Activated CD4-positive, alpha-beta T cell treated with anti-CD3 and anti-CD28 coated beads for 48 hours (primary cell): ENCODE results near the gene ZFP36L1.

Source experiments
- DNase-seq: peaks from one replicate; pipeline ENCODE4 v3.0.0-alpha.2; 2020

The ZFP36L1 gene, protein sequence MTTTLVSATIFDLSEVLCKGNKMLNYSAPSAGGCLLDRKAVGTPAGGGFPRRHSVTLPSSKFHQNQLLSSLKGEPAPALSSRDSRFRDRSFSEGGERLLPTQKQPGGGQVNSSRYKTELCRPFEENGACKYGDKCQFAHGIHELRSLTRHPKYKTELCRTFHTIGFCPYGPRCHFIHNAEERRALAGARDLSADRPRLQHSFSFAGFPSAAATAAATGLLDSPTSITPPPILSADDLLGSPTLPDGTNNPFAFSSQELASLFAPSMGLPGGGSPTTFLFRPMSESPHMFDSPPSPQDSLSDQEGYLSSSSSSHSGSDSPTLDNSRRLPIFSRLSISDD

DNA sequence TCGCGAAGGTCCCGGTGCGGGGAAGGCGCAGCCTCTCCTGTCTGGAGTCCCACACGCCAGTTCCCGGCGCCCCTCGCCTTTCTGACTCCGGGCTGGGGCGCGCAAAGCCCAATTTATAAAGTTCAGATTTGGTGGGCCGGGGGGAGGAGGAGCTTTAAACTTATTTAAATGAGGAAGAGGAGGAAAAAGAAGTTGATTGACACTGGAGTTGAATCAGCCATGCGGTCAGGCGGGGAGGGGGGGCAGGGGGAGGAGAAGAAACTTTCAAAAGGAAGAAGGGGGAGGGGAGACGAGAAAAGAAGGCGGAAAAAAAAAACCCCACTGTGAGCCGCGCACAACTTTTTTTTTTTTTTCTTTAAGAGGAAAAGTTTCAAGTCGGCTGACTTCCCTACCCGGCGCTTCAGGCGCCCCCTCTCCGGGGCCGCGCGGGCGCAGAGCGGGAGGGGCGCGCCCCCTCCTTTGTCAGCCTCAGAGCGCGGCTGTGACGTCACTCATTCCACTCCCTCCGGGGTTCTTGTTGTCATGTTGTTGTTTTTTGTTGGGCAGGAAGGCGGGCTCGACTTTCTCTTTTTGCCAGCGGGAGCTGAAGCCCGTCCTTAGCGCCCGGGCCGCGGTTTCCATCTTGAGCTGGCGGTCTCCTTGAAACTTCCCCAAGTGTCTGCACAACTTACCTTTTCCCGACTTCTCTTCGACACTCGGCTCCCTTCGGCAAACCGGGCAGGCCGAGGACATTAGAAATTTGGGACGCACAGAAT lies at the start of gene ZFP36L1:
Gene ZFP36L1, minus strand, starts transcription at position 89 of the 755 bp plus-strand sequence. CDS start 129 bp downstream, outside the sequence.
- DNase-seq, result peak; percentile 91

DNA sequence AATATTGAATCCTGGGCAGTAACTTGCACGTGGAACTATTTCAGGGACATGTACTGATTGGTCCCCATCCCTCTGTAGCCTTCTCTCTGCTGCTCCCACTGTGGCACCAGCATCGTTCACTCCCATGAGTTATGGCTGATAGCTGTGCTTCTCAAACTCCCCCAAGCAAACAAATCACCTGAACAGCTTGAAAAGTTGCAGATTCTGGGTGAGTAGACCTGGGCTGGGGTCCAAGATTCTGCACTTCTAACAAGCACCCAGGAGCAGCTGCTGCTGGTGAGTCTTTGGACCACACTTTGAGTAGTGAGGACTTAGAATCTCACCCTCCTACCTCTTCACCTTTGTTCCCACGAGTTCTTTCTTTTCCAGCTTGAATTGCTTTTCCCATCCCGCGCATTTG lies 49.4 kb upstream of the ZFP36L1 start:
- no peak for DNase-seq

DNA sequence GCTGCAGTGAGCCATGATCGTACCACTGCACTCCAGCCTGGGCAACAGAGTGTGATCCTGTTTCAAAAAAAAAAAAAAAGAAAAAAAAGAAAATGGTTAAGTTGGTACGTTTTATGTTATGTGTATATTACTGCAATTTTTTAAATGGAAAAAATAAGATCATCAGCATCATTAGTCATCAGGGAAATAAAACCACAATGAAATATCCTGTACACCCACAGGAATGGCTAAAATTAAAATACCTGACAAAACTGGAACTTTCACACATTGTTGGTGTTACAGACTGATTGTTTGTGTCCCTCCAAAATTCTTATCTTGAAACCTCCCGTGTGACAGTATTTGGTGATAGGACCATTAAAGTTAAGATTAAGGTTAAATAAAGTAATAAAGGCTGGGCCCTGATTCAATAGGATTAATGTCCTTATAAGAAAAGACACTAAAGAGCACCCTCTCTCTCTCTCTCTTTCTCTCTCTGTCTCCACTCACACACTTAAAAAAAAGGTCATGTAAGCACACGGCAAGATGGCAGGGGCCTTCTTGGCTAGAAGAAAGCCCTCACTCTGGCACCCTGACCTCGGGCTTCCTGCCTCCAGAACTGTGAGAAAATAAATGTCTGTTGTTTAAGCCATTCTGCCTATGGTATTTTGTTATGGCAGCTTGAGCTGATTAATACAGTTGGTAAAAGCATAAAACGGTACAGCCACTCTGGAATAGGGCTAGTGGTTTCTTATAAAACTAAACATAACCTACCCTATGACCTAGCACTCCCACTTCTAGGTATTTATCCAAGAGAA lies 48.3 kb upstream of the ZFP36L1 start:
- no peak for DNase-seq

DNA sequence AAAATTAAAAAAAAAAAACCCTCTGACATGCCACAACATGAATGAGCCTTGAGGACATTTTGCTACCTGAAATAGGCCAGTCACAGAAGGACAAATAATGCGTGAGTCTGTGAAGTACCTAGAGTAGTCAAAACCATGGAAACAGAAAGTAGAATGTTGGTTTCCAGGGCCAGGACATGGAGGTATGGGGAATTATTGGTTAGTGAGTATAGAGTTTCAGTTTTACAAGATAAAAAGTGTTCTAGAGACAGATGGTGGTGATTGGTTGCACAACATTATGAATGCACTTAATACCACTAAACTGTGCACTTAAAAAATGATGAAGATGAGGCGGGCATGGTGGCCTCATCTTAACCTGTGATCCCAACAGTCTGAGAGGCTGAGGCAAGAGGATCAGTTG lies 47.6 kb upstream of the ZFP36L1 start:
- DNase-seq, result no peak

DNA sequence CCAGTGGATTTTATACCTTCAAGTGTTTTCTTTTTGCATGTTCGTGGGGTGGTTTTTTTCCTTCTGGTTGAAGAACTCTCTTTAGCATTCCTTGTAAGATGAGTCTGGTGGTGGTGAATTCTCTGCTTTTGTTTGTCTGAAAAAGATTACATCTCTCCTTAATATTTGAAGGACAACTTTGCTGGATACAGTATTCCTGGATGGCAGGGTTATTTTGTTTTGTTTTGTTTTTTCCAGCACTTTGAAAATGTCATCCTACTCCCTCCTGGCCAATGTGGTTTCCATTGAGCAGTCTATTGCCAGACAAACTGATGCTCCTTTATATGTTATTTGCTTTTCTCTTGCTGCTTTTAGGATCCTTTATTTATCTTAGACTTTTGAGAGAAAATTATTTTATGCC lies 43.2 kb upstream of the ZFP36L1 start:
- no peak for DNase-seq

DNA sequence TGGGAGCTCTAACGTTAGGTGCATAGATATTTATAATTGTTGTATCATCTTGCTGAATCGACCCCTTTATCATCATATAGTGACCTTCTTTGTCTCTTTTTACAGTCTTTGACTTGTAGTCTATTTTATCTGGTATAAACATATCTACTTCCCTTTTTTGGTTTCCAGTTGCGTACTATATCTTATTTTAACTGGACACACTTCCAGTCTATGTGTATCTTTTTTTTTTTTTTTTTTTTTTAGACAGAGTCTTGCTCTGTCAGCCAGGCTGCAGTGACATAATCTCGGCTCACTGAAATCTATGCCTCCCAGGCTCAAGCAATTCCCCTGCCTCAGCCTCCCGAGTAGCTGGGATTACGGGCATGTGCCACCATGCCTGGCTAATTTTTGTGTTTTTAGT lies 41.9 kb upstream of the ZFP36L1 start:
- DNase-seq, result no peak

DNA sequence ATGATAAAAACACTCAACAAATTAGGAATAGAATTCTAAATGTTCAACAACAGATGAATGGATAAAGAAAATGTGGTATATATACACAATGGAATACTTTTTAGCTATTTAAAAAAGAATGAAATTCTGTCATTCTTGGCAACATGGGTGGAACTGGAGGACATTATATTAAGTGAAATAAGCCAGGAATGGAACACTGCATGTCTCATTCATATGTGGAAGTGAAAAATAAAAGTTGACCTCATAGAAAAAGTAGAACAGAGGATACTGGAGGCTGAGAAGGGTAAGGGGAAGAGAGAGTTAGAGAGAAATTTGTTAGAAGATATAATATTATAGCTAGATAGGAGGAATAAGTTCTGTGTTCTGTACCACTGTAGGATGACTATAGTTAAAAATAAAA lies 35.8 kb upstream of the ZFP36L1 start:
- no peak for DNase-seq

DNA sequence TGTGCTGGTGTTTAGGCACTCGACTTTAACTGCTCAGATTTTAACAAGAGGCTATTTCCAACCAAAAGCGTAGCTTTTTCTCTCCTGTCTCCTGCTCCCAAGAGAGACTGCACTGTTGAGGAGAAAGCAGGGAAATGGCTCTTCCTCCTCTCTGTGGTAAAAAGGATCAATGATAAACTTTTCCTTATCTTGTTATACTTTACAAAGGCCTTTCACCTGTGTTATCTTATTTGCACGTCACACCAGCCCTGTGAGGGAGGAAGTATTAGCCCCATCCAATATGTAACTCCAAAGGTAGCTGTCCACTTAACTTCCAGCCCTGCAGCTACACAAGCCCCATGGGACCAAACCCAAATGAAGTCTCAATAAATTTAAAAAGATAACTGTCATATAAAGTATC lies 32.9 kb upstream of the ZFP36L1 start:
- no peak for DNase-seq

DNA sequence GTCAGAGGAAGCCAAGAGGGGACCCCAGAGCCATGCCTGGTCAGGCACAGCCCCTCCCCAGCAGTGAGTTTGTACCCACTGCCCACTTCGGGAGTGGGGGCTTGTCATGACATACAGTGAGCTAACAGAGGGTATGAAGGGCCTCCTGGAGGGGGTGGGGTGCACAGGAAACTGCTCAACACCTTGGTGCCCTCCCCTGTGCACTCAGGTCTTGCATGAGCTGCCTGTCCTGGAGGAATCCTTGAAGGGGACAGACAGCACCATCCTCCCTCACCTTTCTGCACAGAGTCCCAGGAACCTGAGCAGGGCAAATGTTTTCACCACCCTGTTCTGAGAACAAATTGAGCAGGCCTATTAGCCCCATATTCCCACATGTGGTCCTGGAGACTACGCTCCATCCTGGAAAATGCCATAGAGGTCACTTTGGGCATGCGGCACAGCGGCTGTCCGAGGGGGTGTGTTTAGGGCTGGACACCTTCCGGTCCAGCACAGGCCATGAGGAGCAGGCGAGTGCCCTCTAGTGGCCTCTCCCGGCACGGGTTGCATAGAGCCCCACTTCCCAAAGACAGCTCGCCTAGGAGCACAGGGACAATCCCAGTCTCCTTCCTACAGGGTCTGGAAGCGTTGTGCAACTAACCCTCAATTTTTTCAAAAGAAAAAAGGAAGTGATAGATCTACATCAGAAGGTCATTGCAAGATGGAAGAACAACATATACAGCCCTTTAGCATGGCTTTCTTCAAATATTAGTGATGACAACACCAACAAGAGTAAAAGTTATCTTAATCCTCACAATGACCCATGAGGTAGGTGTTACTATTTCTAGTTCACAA lies 31.9 kb upstream of the ZFP36L1 start:
- DNase-seq, result peak; percentile 61

DNA sequence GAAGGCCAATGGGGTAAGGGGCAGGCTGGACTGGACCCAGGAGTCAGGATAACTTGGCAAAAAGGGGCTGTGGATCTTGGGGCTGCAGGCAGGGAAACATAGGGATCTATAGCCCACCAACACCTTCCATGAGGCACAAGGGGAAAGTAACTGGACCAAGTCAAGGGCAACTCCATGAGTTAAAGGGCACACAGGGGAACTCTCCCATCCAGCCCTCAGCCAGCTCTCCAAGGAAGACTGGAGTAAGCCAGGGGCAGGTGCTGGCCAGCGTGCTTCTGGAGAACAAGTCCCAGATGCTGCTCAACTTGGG lies 31.3 kb upstream of the ZFP36L1 start:
- no peak for DNase-seq

DNA sequence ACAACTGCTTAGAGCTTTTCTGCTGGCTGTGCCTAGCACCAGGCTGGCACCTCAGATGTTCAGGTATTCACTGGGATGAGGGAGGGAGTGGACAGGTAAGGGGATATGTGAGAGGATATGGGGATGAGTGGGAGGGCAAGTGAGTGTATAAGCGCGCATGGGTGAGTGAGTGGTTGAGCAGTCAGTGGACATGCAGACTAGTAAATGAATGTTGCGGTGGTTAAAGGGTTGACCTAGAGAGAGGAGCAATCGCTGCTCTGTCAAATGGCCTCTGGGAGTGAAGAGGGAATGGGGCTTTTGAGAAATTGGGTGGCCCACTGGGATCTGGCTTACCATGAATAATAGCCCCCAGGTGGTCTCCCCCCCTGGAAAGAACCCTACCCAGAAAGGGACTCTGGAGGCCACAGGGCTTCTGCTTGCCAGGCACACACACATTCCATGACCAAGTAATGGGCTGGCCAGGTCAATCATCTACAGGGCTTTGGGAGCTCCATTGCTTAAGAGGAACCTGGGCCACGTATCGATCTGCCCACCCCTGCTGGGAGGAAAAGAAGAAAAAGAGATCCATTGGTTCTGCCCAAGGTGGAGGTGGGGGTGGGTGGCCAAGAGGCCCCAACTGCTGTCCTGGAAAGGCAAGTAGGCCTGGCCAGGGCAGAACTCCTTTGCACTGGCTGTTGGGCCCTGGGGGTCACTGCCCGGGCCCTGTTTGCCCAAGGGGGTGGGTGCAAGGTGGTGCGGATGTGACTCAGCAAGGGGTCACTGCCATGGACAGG lies 30.8 kb upstream of the ZFP36L1 start:
- DNase-seq, result no peak

DNA sequence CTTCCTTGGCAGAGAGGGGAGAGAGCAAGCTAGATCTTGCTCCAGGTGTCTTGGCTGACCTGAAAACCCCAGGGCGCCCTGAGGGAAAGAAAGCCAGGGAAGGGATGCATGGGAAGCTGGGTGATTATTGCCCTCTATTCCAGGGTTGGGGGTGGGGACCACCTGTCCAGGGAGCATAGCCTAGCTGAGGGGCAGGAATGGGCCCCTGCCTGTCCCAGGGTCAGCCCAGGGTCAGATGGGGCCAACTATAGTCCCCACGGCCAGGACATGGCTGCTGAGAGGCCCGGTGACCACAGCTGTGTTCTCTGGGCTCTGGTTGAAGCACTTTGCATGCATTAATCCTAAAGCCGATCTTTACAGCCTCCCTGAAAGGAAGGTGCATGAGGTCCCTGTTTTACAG lies 30.1 kb upstream of the ZFP36L1 start:
- no peak for DNase-seq

DNA sequence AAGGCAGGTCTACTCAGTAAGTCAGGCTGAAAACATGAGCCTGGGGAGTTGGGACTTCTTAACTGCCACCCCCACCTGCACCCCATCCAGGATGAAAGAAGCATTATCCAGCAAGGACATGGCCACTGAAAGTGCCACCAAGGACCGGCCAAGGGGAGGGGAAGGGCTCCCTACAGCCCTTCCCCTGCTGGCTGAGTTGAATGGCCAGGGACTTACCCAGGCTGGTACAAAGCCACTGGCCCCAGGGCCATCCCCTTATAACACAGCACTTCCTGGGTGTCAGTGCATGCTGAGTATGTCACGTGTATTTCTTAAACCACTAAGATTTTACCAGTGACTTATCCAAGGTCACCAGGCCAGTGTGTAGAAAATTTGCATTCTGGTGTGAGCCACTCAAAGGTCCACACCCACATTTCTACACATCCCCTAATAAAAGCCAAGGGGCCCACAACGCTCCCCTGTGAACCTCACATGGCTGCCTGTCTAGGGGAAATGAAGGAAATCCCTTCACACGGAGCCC lies 29.3 kb upstream of the ZFP36L1 start:
- DNase-seq, result no peak

DNA sequence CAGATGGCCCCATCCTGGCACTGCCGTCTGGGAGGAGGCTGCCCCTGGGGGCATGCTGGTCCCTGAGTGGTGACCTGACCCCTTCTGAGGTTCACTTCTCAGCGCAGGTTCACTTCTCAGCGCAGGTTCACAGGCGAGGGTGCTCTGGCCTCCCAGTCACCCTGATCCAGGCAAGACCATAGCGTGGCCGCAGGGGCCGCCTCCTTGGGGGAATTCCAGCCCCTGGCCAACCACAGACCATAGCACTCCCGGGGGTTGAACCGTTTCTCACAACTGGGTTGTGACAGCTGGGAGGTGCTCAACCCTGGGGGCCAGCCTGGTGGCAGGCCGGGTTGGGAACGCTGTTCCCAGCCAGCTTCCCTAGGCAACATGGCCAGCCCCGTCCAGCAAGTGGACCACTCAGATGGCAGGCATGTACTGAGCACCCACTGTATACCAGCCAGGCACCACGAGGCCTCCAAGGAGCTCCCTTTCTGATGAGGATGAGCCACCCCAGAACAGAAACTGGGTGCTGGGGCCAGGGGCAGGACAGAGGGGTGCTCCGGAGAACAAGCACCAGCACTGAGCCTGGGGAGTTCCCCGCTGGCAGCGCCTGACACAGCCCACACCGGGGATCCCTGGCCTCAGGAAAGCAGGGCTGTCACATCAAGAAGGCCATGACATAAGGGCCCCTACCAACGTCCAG lies 28.3 kb upstream of the ZFP36L1 start:
- peak; percentile 11 for DNase-seq

DNA sequence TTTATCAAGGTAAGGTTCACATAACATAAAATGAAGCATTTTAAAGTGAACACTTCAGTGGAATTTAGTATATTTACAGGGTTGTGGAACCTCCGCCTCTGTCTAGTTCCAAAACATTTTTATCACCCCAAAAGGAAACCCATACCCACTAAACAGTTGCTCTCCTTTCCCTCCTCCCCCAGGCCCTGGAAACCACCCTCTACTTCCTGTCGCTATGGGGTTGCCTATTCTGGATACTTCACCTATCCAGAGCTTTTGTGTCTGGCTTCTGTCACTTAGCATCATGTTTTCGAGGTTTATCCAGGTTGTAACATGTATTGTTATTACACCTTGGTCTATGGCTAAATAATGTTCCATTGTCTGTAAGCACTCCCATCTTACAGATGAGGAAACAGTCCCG lies 27.7 kb upstream of the ZFP36L1 start:
- DNase-seq, result peak; percentile 16

DNA sequence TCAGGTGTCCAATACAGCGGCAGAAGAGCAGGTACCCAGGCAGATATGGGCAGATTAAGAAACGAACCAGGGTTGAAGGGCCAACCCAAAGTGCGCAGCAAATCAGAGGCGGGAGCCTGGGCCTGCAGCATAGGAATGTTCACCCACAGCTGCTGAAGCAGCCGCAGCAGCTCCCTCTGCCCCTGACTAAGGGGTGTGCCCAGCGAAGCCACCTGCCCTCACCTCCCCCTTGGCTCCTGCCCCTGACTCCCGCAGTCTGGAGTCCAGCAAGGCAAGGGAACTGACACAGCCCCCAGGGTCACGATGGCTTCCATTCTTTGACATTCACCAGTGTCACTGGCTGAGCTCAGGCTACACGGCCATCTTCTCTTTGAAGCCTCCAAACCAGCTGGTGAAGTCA lies 27.3 kb upstream of the ZFP36L1 start:
- DNase-seq, result no peak

DNA sequence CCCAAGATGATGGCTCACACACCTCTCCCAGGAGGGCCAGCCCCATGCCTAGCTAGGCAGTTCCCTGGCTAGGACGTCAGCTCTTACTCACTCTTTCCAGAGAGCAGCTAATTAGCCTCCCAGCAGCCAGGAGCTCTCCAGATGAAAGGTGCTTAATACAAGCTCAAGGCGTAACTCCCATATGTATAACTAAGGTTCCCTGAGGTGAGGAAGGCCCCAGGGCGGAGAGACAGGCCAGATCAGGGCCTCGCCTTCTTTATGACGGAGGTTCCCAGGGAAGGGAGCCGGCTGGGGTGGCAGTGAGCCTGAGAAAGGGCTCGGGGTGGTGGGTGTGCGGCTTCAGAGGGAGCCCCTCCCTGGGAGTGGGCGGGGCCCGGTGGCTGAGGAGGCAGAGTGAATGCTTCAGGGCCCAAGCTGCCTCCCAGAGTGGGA lies 26.4 kb upstream of the ZFP36L1 start:
- DNase-seq, result peak; percentile 67

DNA sequence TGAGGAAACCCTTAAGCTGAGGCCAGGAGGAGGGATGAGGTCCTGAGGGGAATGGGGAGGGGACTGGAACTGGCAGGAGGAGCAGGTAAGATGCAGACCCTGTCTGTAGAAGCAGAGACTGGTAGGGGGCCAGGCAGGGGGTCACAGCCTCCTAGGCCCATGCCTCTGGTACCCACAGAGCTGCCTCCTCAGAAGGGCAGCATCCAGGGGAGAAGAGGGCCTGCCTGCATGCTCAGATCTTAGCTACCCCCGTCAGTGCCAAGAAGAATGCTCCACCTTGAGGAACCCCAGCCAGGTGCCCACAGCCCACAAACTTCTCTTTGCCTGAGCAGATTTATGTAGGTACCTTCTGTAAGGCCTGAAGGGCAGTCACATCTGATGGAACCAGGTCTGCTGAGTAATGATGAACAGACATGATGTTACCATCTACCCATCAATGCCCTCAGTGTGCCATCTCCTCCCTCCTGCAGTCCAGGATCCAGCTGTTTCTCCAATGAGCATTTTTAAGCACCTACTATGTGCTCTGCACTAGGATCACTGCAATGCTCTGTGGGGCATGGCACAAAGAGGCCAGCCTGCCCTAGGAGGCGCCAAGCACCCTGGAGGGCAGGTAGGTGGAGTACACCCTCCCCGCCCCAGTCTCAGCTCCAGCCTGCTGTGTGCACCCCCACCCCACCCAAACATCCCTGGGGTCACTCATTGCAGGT lies 24.8 kb upstream of the ZFP36L1 start:
- no peak for DNase-seq

DNA sequence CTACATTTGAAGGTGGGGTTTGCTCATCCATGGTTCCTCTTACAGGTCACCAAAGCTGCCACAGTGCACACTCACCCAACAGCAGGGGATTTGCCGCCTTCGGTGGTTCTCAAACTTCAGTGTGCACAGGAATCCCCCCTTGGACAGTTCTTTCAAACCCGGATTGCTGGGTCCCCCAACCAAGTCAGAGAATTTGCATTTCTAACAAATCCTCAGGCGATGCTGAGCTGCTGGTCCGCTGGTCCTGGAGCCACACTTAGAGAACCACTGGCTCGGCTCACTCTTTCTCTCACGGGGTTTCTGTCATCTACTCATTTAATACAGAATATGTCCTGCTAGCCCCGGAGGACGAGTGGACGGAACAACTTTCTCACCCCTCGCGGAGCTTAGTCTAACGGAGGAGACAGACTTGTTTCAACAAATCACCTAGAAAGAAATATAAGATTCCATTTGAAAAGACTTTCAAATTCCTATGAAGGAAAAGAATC lies 24.1 kb upstream of the ZFP36L1 start:
- no peak for DNase-seq

DNA sequence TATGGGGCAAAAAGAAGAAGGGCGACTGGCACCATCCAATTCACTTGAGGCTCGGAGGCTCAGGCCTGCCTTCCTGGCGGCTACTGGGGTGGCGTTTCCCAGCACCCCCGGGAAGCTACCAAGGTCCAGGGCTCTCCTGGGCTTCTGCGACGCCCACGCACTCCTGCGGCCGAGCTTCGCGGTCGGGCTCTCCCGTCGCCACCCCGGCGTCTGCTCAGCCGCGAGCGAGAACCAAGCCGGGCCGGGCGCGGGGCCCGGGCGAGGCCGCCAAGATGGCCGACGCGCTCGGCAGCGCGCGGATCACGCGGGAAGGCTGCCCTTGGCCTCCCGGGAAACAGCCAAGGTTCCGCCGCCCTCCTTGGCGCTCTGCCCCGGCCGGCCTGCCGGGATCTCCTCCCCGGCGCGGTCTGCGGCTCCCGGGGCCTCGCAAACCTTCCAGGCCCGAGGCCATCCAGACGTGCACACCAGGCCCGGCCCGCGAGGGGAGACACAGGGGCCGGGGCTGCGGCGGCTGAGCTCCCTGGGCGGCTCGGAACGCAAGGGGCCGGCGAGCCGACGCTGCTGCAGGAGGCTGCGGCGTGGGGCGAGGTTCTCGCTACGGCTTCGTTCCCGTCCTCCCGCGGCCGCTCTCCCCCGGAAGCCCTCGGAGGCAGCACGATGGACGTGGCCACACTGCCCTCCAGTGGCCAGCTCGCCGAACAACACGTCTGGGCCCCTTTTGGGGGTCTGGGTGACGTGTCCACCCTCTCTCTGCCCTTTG lies 23.5 kb upstream of the ZFP36L1 start:
- DNase-seq, result peak; percentile 93
